ENCODE measurements around the gene TNP2. TPM values are rescaled to one million over a fixed set of nuclear protein-coding genes. Genes with fewer than 3 reads are reported as not detected.
"Not testable (repeated sequence)": the region's sequence is repeated elsewhere in the genome, so short reads cannot be mapped to it uniquely, and the experiment has no call there.

The TNP2 gene
- total RNA-seq, 1 experiment from 2014 or later = not detected

- CTCF ChIA-PET = interaction anchor here (1.7 kb wide), 1 partner anchor 57 kb away, joined by 3 read pairs; no protein-coding TSS in a partner anchor
- intact Hi-C loops (cut with micrococcal nuclease) = no loop called here
- Histone ChIP-seq H4K20me1 (ENCODE audit: insufficient read depth) (no peaks in the 10 kb centered on the region), H3K4me1 (ENCODE audit: control insufficient read depth in 1 of 2, insufficient read depth in 2 of 2, low read length in 2 of 2) (no peaks in the 10 kb centered on the region), H3K4me3 (replicated peaks in 1 of 2; ENCODE audit: low read depth in 1 of 2, low read length in 2 of 2) (no peak overlapping the region), H2AFZ (ENCODE audit: low read depth, low read length, poor library complexity, severe bottlenecking) (no peak overlapping the region), H3K9me2 (ENCODE audit: insufficient read depth) (no peaks in the 10 kb centered on the region), H3K27me3 (ENCODE audit: insufficient read depth, low read length) (no peaks in the 10 kb centered on the region), H3K79me2 (ENCODE audit: insufficient read depth, low read length) (no peaks in the 10 kb centered on the region), H3K4me2 (ENCODE audit: low read length) (no peak overlapping the region), H3K9me3 (ENCODE audit: control insufficient read depth in 1 of 2, insufficient read depth in 1 of 2, low read depth in 1 of 2, low read length in 2 of 2) (no peaks in the 10 kb centered on the region), H3K9ac (ENCODE audit: low read length) (no peak overlapping the region), H3K27ac (ENCODE audit: low read depth, low read length) (no peak overlapping the region), H3K36me3 (ENCODE audit: control insufficient read depth in 1 of 2, insufficient read depth in 2 of 2, low read length in 2 of 2) (no peaks in the 10 kb centered on the region)
- RAD21 ChIA-PET (ENCODE audit: low non-redundant PET in 1 of 2, low total read pairs in 2 of 2, uncharacterized antibody in 2 of 2, unreplicated experiment in 2 of 2) = no interaction called here
- ATAC-seq (no peak), DNase-seq (ENCODE audit: low read depth, low spot score) (no peak)
- no TSS peak for BruUV-seq (replicated peaks)
- TF ChIP-seq CBX3 (IDR thresholded peaks at IDR 0.05; ENCODE audit: low read depth) (no peak), FOSL1 (IDR thresholded peaks at IDR 0.05; ENCODE audit: low read depth) (no peak), TCF7L2 (IDR thresholded peaks at IDR 0.05; ENCODE audit: borderline replicate concordance, extremely low read depth, insufficient read depth, insufficient read length) (no peak)
- POLR2A ChIA-PET = interaction anchor here (1.4 kb wide), 1 partner anchor 44 kb away, joined by 4 read pairs; the partner anchor contains the start of gene SOCS1
Measured at GRCh38 chr16:11299865-11300559, 30.9 kb upstream of the TNP2 start.

- RAD21 ChIA-PET (ENCODE audit: low non-redundant PET in 1 of 2, low total read pairs in 2 of 2, uncharacterized antibody in 2 of 2, unreplicated experiment in 2 of 2); H3K9me3 ChIP-seq (ENCODE audit: control insufficient read depth in 1 of 2, insufficient read depth in 1 of 2, low read depth in 1 of 2, low read length in 2 of 2); intact Hi-C loops (cut with micrococcal nuclease); H2AFZ ChIP-seq (ENCODE audit: low read depth, low read length, poor library complexity, severe bottlenecking); H3K4me2 ChIP-seq (ENCODE audit: low read length); H3K27me3 ChIP-seq (ENCODE audit: insufficient read depth, low read length); BruUV-seq (replicated peaks); POLR2A ChIA-PET; H3K9ac ChIP-seq (ENCODE audit: low read length); CTCF ChIA-PET; ATAC-seq; H3K79me2 ChIP-seq (ENCODE audit: insufficient read depth, low read length); H3K9me2 ChIP-seq (ENCODE audit: insufficient read depth); H4K20me1 ChIP-seq (ENCODE audit: insufficient read depth); H3K4me1 ChIP-seq (ENCODE audit: control insufficient read depth in 1 of 2, insufficient read depth in 2 of 2, low read length in 2 of 2); H3K36me3 ChIP-seq (ENCODE audit: control insufficient read depth in 1 of 2, insufficient read depth in 2 of 2, low read length in 2 of 2); DNase-seq (ENCODE audit: low read depth, low spot score); H3K27ac ChIP-seq (ENCODE audit: low read depth, low read length); H3K4me3 ChIP-seq (replicated peaks in 1 of 2; ENCODE audit: low read depth in 1 of 2, low read length in 2 of 2): not testable (repeated sequence)
Measured at GRCh38 chr16:11298950-11299547, 29.9 kb upstream of the TNP2 start.
